A673 (cell line): ENCODE data around the gene HCAR2.
"Not testable (repeated sequence)": the region's sequence is repeated elsewhere in the genome, so short reads cannot be mapped to it uniquely, and the experiment has no call there.

ENCODE experiments used
- CTCF ChIP-seq: fragments of 300-800, 200-600 bp; sonication (generic); conservative IDR thresholded peaks from 2 replicates; pipeline ENCODE4 v1.5.1; 2017; ENCODE audit warnings: low read depth, mild to moderate bottlenecking, antibody characterized with exemption, low read length, moderate library complexity, mixed read lengths
- EZH2 ChIP-seq: fragments of 200-600 bp; sonication (generic); IDR thresholded peaks from 2 replicates; pipeline ENCODE4 v1.6.1; 2017; ENCODE audit warnings: borderline replicate concordance, low read depth, mild to moderate bottlenecking, mixed read lengths, antibody characterized with exemption, low read length; ENCODE audit not compliant: poor library complexity, severe bottlenecking

GRCh38 chr12:122713491-122714188, 10.5 kb upstream of the HCAR2 start:
- not testable (repeated sequence) for TF ChIP-seq CTCF, EZH2
